ENCODE measurements around the gene GTF2F2.

The GTF2F2 gene

GRCh38 chr13:45109102-45109720, 11.1 kb upstream of the GTF2F2 start:
- H3K36me3 ChIP-seq, result no peaks in the 10 kb centered on the region
- no peak for TF ChIP-seq CTCF (IDR thresholded peaks at IDR 0.05)
- no peak overlapping the region for H3K27ac ChIP-seq
- H3K27me3 ChIP-seq, result no peaks in the 10 kb centered on the region
- no peaks in the 10 kb centered on the region for H3K4me1 ChIP-seq (ENCODE audit: control insufficient read depth in 1 of 2, insufficient read depth in 1 of 2, low read depth in 1 of 2, low read length in 1 of 2)
- no peak overlapping the region for H3K4me3 ChIP-seq (ENCODE audit: low read depth in 1 of 2, low read length in 1 of 2)
- no peaks in the 10 kb centered on the region for H3K9me3 ChIP-seq

- Histone ChIP-seq H3K4me1 (ENCODE audit: control insufficient read depth in 1 of 2, insufficient read depth in 1 of 2, low read depth in 1 of 2, low read length in 1 of 2) (no peaks in the 10 kb centered on the region), H3K4me3 (ENCODE audit: low read depth in 1 of 2, low read length in 1 of 2) (no peak overlapping the region), H3K27ac (no peak overlapping the region), H3K36me3 (no peaks in the 10 kb centered on the region), H3K27me3 (no peaks in the 10 kb centered on the region), H3K9me3 (no peaks in the 10 kb centered on the region)
- TF ChIP-seq CTCF (IDR thresholded peaks at IDR 0.05), result no peak
Observed at GRCh38 chr13:45113233-45114224, 6.8 kb upstream of the GTF2F2 start.

GRCh38 chr13:45119469-45119990, 780 bp upstream of the GTF2F2 start:
- peak overlapping the region; percentile 91 for H3K27ac ChIP-seq
- no peak for TF ChIP-seq CTCF (IDR thresholded peaks at IDR 0.05)
- H3K36me3 ChIP-seq, result peaks cover 4% of the 10 kb centered on the region
- peak overlapping the region; percentile 82 to 96 for H3K4me3 ChIP-seq (ENCODE audit: low read depth in 1 of 2, low read length in 1 of 2)
- peaks cover 20 to 24% of the 10 kb centered on the region in 2 experiments for H3K4me1 ChIP-seq (ENCODE audit: control insufficient read depth in 1 of 2, insufficient read depth in 1 of 2, low read depth in 1 of 2, low read length in 1 of 2)
- H3K27me3 ChIP-seq, result no peaks in the 10 kb centered on the region
- H3K9me3 ChIP-seq, result no peaks in the 10 kb centered on the region

DNA sequence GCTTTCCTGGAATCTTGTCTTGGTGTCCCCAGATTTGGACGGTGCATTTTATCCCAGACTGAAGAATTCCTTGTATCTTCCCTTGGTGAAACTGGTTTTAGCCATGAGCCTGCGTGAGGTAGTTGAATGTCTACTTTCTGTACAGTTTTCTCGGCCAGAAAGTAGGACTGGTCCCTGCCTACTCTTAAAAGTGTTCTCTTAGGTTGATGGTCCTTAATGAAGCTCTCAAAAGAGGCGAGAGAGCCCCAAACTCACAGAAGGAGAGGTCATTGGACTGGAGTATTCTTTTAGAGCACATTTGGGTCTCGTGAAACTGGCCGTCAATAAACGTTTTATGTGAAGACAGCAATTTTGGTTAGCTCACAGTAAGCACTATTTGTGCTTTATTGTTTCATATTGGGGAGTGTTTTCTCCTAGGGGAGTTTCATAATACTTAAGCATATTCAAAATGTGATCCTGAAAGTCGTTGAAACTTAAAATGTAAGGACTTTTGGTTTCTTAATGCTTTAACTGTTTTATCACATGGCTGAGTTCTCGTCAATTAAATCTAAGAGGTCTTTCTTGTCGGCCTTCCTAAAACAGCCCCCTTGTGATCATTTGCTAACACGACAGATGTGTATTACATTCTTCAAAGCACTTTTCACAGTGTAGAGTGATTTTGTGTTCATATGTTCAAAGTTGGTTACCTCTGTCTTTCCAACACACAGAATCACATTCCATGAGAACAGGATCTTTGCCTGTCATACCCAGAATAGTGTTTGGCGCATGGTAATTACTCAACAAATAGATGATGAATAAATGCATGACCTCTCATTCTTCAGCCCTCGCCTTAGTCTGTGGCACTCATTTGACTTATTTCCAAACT, 889 bp downstream of the GTF2F2 start:
- no peaks in the 10 kb centered on the region for H3K27me3 ChIP-seq
- H3K36me3 ChIP-seq, result peaks cover 4% of the 10 kb centered on the region
- peak overlapping the region; percentile 82 to 96 for H3K4me3 ChIP-seq (ENCODE audit: low read depth in 1 of 2, low read length in 1 of 2)
- TF ChIP-seq CTCF (IDR thresholded peaks at IDR 0.05), result no peak
- peak overlapping the region; percentile 91 for H3K27ac ChIP-seq
- peaks cover 20 to 24% of the 10 kb centered on the region in 2 experiments for H3K4me1 ChIP-seq (ENCODE audit: control insufficient read depth in 1 of 2, insufficient read depth in 1 of 2, low read depth in 1 of 2, low read length in 1 of 2)
- H3K9me3 ChIP-seq, result no peaks in the 10 kb centered on the region

- Histone ChIP-seq H3K27ac (no peak overlapping the region), H3K36me3 (peaks cover 4% of the 10 kb centered on the region), H3K27me3 (no peaks in the 10 kb centered on the region), H3K4me3 (ENCODE audit: low read depth in 1 of 2, low read length in 1 of 2) (no peak overlapping the region), H3K4me1 (ENCODE audit: control insufficient read depth in 1 of 2, insufficient read depth in 1 of 2, low read depth in 1 of 2, low read length in 1 of 2) (peaks cover 20 to 24% of the 10 kb centered on the region in 2 experiments), H3K9me3 (no peaks in the 10 kb centered on the region)
- no peak for TF ChIP-seq CTCF (IDR thresholded peaks at IDR 0.05)
Observed at GRCh38 chr13:45122941-45123340, 2.6 kb downstream of the GTF2F2 start.

Data from neutrophil (primary cell).